Stimulated activated CD8-positive, alpha-beta memory T cell treated with anti-CD3 and anti-CD28 coated beads, Interleukin-7, amount 100 ng/mL, for 48 hours (primary cell): ENCODE measurements around the gene APBB2.
"Not testable (repeated sequence)": the region's sequence is repeated elsewhere in the genome, so short reads cannot be mapped to it uniquely, and the experiment has no call there.

ENCODE experiments used
- DNase-seq, 2 donors: peaks; one replicate each; pipeline ENCODE4 v3.0.0-alpha.2; 2020; ENCODE audit warnings: low read depth in 1 of 2; ENCODE audit errors: extremely low read depth in 1 of 2

Gene APBB2

GRCh38 chr4:40916880-40917279 is 297.5 kb downstream of the APBB2 start:
- peak in 1 of 2 donors; percentile 16 for DNase-seq

GRCh38 chr4:40916218-40916555 is 298.2 kb downstream of the APBB2 start:
- DNase-seq = no peak

- no peak for DNase-seq
These were observed 298.8 kb downstream of the APBB2 start for GRCh38 chr4:40915318-40916217.

GRCh38 chr4:40912460-40913184 is 301.7 kb downstream of the APBB2 start:
- DNase-seq = no peak

- no peak for DNase-seq
These were observed 303.6 kb downstream of the APBB2 start for GRCh38 chr4:40910706-40911105.

GRCh38 chr4:40909363-40909876 is 304.9 kb downstream of the APBB2 start:
- peak in 1 of 2 donors; percentile 45 for DNase-seq

GRCh38 chr4:40908702-40909362 is 305.5 kb downstream of the APBB2 start:
- peak; percentile 42 to 71 for DNase-seq

GRCh38 chr4:40908297-40908696 is 306.0 kb downstream of the APBB2 start:
- DNase-seq = no peak

GRCh38 chr4:40905414-40905813 is 308.9 kb downstream of the APBB2 start:
- no peak for DNase-seq

GRCh38 chr4:40900531-40900930 is 313.8 kb downstream of the APBB2 start:
- DNase-seq = not testable (repeated sequence)

GRCh38 chr4:40897557-40898203 is 316.7 kb downstream of the APBB2 start:
- DNase-seq = peak; percentile 29 to 42

- no peak for DNase-seq
These were observed 323.6 kb downstream of the APBB2 start for GRCh38 chr4:40890764-40891163.

- DNase-seq = no peak
These were observed 324.1 kb downstream of the APBB2 start for GRCh38 chr4:40890199-40890598.

GRCh38 chr4:40888933-40889332 is 325.4 kb downstream of the APBB2 start:
- DNase-seq = no peak

GRCh38 chr4:40887764-40888131 is 326.6 kb downstream of the APBB2 start:
- DNase-seq = no peak

GRCh38 chr4:40886931-40887763 is 327.2 kb downstream of the APBB2 start:
- no peak for DNase-seq

GRCh38 chr4:40881851-40882250 is 332.5 kb downstream of the APBB2 start:
- DNase-seq = no peak

- DNase-seq = no peak
These were observed 333.2 kb downstream of the APBB2 start for GRCh38 chr4:40881096-40881495.

- no peak for DNase-seq
These were observed 335.7 kb downstream of the APBB2 start for GRCh38 chr4:40878548-40879055.

GRCh38 chr4:40877081-40877480 is 337.3 kb downstream of the APBB2 start:
- no peak for DNase-seq
